ENCODE data around the gene PTBP3.
"Not testable (repeated sequence)": the region's sequence is repeated elsewhere in the genome, so short reads cannot be mapped to it uniquely, and the experiment has no call there.

PTBP3 gene

GRCh38 chr9:112371060-112371459 is 37.6 kb upstream of the PTBP3 start:
- DNase-seq (ENCODE audit: low read depth), result no peak
- H3K4me3 ChIP-seq (replicated peaks; ENCODE audit: low read depth, low read length), result no peak overlapping the region
- no peak for TF ChIP-seq CTCF (IDR thresholded peaks at IDR 0.05; ENCODE audit: low read length, missing control alignments)

GRCh38 chr9:112369817-112370216 is 36.4 kb upstream of the PTBP3 start:
- TF ChIP-seq CTCF (IDR thresholded peaks at IDR 0.05; ENCODE audit: low read length, missing control alignments), result no peak
- no peak for DNase-seq (ENCODE audit: low read depth)
- no peak overlapping the region for H3K4me3 ChIP-seq (replicated peaks; ENCODE audit: low read depth, low read length)

- H3K4me3 ChIP-seq (replicated peaks; ENCODE audit: low read depth, low read length), result no peak overlapping the region
- no peak for DNase-seq (ENCODE audit: low read depth)
- no peak for TF ChIP-seq CTCF (IDR thresholded peaks at IDR 0.05; ENCODE audit: low read length, missing control alignments)
These were observed 34.0 kb upstream of the PTBP3 start for GRCh38 chr9:112367465-112367864.

- H3K4me3 ChIP-seq (replicated peaks; ENCODE audit: low read depth, low read length), result no peak overlapping the region
- TF ChIP-seq CTCF (IDR thresholded peaks at IDR 0.05; ENCODE audit: low read length, missing control alignments), result peak; percentile 15
- DNase-seq (ENCODE audit: low read depth), result no peak
These were observed 33.2 kb upstream of the PTBP3 start for GRCh38 chr9:112366591-112366990.

- not testable (repeated sequence) for DNase-seq (ENCODE audit: low read depth)
These were observed 31.8 kb upstream of the PTBP3 start for GRCh38 chr9:112365257-112365656.

GRCh38 chr9:112364761-112365160 is 31.3 kb upstream of the PTBP3 start:
- no peak for DNase-seq (ENCODE audit: low read depth)
- no peak overlapping the region for H3K4me3 ChIP-seq (replicated peaks; ENCODE audit: low read depth, low read length)
- no peak for TF ChIP-seq CTCF (IDR thresholded peaks at IDR 0.05; ENCODE audit: low read length, missing control alignments)

More at GRCh38 chr9:112365257-112365656, 31.8 kb upstream of the PTBP3 start:
- H3K4me3 ChIP-seq (replicated peaks; ENCODE audit: low read depth, low read length), result not testable (repeated sequence)

- no peak overlapping the region for H3K4me3 ChIP-seq (replicated peaks; ENCODE audit: low read depth, low read length)
- peak; percentile 73 for DNase-seq (ENCODE audit: low read depth)
- TF ChIP-seq CTCF (IDR thresholded peaks at IDR 0.05; ENCODE audit: low read length, missing control alignments), result peak; percentile 28
These were observed 28.2 kb upstream of the PTBP3 start for GRCh38 chr9:112361601-112362000.
